Subcutaneous adipose tissue (tissue), 4 donors: ENCODE results near the gene BIK. TPM values are rescaled to one million over a fixed set of nuclear protein-coding genes. Genes with fewer than 3 reads are reported as not detected.

Experiments used
- total RNA-seq, 4 donors: library from RNA; depleted of rRNA; stranded (reverse); fragments of >200 nt; gene quantifications; one replicate each; pipeline ENCODE4 v1.1.0, GENCODE V29; 2016
- TF ChIP-seq, protein P1 (sequence below): fragments of 450-650 bp; IDR thresholded peaks from one replicate; pipeline ENCODE4 v1.5.1; 2016; ENCODE audit warnings: low read depth, mild to moderate bottlenecking, control low read depth, antibody characterized with exemption, moderate library complexity

BIK gene
- total RNA-seq, 4 donors from 2014 or later: 1.4 TPM; not detected in 3

DNA sequence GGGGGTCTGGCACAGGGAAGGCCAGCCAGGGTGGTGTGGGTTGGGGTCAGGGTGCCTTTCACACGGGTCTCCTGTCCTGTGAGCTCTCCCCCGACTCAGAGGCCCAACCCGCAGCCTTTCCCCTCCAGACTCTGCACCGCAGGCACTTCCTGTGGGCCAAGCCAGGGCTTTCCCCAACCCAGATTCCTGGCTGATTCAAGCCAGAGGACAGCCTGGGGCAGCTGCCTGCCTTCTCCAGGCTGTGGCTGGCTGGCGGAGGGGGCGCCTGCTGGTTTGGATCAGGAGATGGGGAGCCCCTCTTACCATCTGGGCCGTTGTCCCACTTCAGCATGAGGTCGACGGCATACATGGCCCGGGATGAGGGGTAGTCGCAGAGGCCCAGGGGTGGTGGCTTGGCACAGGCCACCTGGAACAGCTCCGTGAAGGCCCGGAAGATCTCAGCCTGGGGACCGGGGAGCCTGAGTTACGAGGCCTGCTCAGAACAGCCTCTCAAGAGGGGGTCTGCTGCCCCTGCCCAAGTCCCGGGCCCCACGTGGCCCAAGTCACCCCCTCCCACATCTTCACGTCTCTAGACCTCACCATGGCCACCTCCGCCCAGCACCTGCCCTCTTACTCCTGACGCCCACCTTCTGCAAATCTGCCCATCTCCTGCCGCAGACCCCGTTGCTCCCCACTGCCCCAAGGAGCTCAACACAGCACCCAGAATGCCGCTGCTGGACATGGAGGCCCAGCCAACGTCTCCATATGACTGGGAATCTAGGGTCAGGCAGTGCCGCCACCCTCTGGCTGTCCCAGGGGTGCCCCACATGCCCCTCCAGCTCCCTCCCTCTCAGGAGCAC lies 58.1 kb downstream of the BIK start:
- TF ChIP-seq, protein P1, sequence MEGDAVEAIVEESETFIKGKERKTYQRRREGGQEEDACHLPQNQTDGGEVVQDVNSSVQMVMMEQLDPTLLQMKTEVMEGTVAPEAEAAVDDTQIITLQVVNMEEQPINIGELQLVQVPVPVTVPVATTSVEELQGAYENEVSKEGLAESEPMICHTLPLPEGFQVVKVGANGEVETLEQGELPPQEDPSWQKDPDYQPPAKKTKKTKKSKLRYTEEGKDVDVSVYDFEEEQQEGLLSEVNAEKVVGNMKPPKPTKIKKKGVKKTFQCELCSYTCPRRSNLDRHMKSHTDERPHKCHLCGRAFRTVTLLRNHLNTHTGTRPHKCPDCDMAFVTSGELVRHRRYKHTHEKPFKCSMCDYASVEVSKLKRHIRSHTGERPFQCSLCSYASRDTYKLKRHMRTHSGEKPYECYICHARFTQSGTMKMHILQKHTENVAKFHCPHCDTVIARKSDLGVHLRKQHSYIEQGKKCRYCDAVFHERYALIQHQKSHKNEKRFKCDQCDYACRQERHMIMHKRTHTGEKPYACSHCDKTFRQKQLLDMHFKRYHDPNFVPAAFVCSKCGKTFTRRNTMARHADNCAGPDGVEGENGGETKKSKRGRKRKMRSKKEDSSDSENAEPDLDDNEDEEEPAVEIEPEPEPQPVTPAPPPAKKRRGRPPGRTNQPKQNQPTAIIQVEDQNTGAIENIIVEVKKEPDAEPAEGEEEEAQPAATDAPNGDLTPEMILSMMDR: no peak

DNA sequence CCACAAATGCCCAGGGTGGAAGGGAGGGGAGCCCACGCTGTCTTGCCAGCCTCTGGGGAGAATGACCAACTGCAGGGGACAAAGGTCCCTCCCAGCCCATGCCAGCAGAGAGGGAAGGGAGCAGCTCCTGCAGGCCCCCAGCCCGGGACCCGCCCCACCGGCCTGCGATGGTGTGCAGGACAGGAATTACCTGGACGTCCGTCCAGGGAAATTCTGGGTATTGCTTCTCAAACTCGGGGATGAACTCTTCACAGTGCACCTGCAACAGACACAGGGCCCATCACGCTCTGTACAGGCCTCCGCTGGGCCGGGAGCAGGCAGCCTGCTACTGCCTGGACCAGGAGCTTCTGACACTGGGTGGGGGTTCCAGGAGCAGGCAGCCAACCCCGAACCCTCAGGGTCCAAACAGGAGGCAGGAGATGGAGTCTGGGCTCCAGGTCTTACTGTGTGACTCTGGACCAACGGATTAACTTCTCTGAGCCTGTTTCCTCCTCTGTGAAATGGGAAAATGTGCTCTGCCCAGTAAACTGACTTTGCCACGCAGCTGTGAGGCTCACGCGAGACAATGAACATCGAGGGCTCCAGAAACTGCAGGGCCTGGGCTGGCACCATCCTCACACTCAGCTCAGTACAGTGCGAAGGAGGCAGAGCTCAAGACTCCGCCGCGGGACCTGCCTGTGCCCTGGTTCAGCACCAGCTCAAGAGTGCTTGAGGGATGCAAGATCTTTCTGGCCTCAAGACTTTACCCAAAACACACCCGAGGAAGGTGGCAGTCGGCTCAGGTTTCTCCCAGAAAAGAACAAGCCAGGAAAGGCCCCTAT lies 59.0 kb downstream of the BIK start:
- TF ChIP-seq, protein P1: no peak

DNA sequence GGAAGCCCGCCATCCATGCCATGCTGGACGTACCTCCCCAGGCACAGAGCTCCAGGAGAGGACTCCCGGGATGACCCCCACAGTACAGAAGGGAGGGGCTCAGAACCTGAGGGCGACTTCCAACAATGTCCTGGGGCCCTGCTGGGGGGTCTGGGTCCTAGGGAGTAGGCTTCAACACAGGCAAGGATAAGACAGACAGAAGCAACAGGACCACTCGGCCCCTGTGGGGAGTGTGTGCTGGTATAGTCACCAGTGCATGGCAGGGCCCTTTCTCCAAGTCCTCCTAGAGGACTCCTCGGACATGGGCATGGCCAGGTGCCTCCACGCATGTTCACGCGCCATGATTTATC lies 59.6 kb downstream of the BIK start:
- TF ChIP-seq, protein P1: no peak

DNA sequence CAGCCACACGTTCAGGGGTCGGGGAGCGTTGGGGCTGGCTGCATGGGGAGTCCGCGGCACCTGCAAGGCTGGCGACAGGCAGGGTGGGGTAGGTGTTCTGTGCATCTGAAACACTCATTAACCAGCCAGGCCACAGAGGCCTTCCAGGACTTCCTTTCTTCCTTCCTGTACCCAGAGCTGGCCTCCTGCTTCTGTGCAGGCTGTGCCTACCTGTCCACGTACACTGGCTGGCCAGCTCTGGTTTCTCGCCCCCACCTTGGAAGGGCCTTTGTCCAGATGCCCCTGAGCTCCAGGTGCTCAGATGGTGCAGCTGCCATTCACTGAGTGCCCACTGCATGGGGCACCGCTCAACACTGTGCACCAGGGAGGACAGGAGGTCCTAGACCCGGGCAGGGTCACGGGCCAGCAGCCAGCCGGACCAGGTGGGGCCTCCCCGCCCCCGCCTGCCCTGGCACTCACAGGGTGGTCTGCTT lies 60.5 kb downstream of the BIK start:
- TF ChIP-seq, protein P1: no peak

DNA sequence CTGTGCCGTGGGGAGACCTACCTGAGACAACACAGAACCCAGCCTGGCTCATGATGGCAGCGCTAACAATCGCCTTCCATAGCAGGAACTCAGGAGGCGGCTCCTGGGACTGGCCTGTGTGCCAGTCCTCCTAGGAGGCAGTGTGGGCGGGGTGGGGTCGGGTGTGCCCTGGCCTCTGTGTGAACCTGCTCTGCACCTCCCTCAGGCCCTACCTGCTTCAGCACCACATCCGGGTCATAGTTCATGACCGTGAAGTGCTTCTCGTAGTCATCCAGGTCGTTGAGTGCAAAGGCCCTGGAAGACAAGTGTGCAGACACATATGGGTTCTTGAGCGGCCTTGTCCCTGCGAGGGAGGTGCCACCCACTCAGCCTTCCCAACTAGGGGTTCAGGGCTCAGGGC lies 61.1 kb downstream of the BIK start:
- TF ChIP-seq, protein P1: no peak

DNA sequence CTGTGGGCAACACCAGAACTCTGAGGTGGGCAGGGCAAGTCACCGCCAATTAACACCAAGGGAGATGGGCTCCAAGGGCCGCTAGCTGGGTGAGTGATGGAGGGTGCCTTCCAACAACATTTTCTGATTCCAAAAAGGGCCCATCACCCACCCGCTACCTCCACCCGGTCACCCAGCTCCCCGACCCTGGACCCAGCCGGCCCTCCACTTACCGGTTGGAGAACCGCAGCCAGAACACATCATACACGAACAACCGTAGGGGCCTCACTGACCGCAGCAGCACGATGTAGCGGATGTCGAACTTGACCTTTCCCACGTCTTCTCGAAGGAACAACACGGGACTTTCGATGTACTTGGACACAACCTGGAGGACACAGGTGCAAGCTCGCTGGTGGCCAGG lies 61.6 kb downstream of the BIK start:
- TF ChIP-seq, protein P1: no peak

DNA sequence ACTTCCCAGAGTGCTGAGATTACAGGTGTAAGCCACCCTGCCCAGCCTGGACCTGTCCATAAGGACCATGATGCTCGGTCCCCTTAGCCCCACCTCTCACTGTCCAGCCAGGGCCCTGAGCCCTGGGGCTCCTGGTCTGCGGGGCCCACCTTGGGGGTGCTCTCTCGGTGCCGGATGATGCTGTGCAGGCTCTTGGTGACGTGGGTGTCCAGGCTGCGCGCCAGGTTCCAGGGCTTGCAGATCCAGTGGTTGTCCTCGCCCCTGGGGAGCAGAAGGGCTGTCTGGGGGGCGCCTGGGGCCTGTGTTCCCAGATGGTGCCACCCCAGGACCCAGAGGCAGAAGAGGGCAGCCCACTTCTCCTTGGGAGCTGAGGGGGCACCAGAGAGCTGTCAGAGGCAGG lies 63.0 kb downstream of the BIK start:
- TF ChIP-seq, protein P1: no peak
